ENCODE measurements around the gene SPRN.

GRCh38 chr10:133372507-133372906 lies 51.9 kb downstream of the SPRN start:
- no peak for TF ChIP-seq CTCF (IDR thresholded peaks at IDR 0.05)
- no peak for TF ChIP-seq EZH2 (IDR thresholded peaks at IDR 0.05)

All from neural progenitor cell (in vitro differentiated cells).